GM19193 (cell line): Measurements from ENCODE around the gene ZCCHC3.
A peak's percentile ranks its signal among the peaks of the same experiment; 100 is the strongest.

ENCODE experiments used
- POLR2A ChIP-seq: IDR thresholded peaks from 4 replicates; pipeline ENCODE4 v1.6.1; 2011; ENCODE audit not compliant: insufficient read depth, insufficient read length; ENCODE audit errors: extremely low read depth

The ZCCHC3 gene

GRCh38 chr20:346033-346639 lies 48.8 kb downstream of the ZCCHC3 start:
- no peak for TF ChIP-seq POLR2A

DNA sequence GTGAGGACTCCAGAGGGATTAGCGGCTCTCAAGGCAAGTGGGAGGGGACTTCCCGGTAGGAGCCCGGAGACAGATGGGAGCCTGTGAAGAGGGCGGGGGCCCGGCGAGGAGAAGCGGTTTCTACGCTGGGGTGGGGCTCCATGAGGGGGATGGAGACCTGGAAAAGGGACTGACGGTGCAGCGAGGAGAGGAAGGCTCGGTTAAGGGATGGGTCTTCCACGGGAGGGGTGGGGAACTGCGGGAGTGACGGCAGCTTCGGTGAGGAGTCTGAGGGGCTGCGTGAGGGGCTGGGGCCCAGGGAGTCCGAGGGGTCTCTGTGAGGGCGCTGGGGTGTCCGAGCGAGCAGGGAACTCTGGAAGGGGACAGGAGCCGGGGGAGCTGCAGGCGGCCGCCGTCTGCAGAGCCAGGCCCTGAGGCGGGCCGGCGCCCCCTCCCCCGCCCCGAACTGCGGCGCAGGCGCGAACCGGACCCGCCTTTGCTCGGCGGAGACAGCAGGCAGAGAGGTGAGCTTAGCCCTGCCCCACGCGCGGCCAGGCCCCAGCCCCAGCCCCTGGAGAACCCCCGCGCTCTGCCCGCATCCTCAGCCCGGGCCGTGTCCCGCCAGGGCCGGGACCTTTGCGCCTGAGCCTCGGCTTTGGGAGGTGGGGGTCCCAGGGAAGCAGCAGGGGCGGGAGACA lies 49.4 kb downstream of the ZCCHC3 start, which contains the start of gene NRSN2:
TSS of gene NRSN2 (plus strand) at position 472 of the 677 bp plus-strand sequence. CDS start 2,533 bp downstream, outside the sequence.
- TF ChIP-seq POLR2A = peak; percentile 41

- TF ChIP-seq POLR2A = no peak
These were observed 49.9 kb downstream of the ZCCHC3 start for GRCh38 chr20:347317-347639.

GRCh38 chr20:347640-348484 lies 50.5 kb downstream of the ZCCHC3 start:
- peak; percentile 64 for TF ChIP-seq POLR2A

- no peak for TF ChIP-seq POLR2A
These were observed 51.8 kb downstream of the ZCCHC3 start for GRCh38 chr20:348972-349841.
